Body of pancreas (tissue), 4 donors: ENCODE results near the gene CRHR2. TPM values are rescaled to one million over a fixed set of nuclear protein-coding genes. Genes with fewer than 3 reads are reported as not detected.

Experiments
- ATAC-seq: fragments of 150-250 bp; one replicate; pipeline ENCODE4 v1.9.1; 2016
- DNase-seq, 4 donors: peaks; one replicate each; pipeline ENCODE4 v3.0.0-alpha.2; 2019
- H3K27ac ChIP-seq, 4 donors: fragments of 200-600 bp; sonication (generic); 1 replicate in 3 of 4; 2 replicates in 1 of 4; pipeline versions ENCODE4 v1.5.1 to v1.6.1; 2016 to 2019; ENCODE audit warnings: mild to moderate bottlenecking in 1 of 4, mixed read lengths in 1 of 4, moderate library complexity in 1 of 4
- H3K27me3 ChIP-seq, 2 donors: fragments of 200-600 bp; sonication (generic); one replicate each; pipeline ENCODE4 v1.6.0; 2016; ENCODE audit warnings: mild to moderate bottlenecking in 1 of 2
- H3K36me3 ChIP-seq, 2 donors: fragments of 200-600 bp; sonication (generic); replicated peaks in 1 of 2; 2 replicates each; pipeline ENCODE4 v1.5.1; 2016; ENCODE audit warnings: low read depth in 2 of 2; ENCODE audit not compliant: insufficient read depth in 1 of 2
- H3K4me1 ChIP-seq: fragments of 200-600 bp; sonication (generic); one replicate; pipeline ENCODE4 v1.6.0; 2016
- H3K4me3 ChIP-seq, 2 donors: fragments of 200-600 bp; sonication (generic); 1 replicate in 1 of 2; 2 replicates in 1 of 2; pipeline ENCODE4 v1.5.1; 2016 to 2019
- H3K9me3 ChIP-seq, 3 donors: fragments of 200-600 bp; sonication (generic); 1 replicate in 2 of 3; 2 replicates in 1 of 3; pipeline ENCODE4 v1.5.1; 2016
- POLR2A ChIP-seq, 3 donors: fragments of 450-650 bp; IDR thresholded peaks; one replicate each; pipeline ENCODE4 v1.6.1; 2016; ENCODE audit warnings: antibody characterized with exemption in 3 of 3, mild to moderate bottlenecking in 2 of 3
- WGBS, 2 donors: methylation state at CpG; one replicate each; pipeline ENCODE4 v1.1.5; 2017; 5-methylcytosine and 5-hydroxymethylcytosine counted together
- intact Hi-C: fragments of 100-400 bp; cut with DNase I; formaldehyde crosslinking; loops from one replicate; pipeline ENCODE4 v1.15.1; 2023
- total RNA-seq, 2 donors: library from RNA; depleted of rRNA; stranded (reverse); fragments of >200 nt; gene quantifications; one replicate each; pipeline ENCODE4 v1.1.0, GENCODE V29; 2016
- TF ChIP-seq, protein P1 (sequence below), 7 experiments: fragments of 450-650 bp in 4 of 7; fragments of 200-600 bp in 3 of 7; sonication (generic) in 3 of 7; IDR thresholded peaks; one replicate each; pipeline ENCODE4 v1.5.1; 2016 to 2019; ENCODE audit warnings: antibody characterized with exemption in 7 of 7

The CRHR2 gene
- total RNA-seq, 2 donors from 2014 or later, result 0.33 to 4.7 TPM

DNA sequence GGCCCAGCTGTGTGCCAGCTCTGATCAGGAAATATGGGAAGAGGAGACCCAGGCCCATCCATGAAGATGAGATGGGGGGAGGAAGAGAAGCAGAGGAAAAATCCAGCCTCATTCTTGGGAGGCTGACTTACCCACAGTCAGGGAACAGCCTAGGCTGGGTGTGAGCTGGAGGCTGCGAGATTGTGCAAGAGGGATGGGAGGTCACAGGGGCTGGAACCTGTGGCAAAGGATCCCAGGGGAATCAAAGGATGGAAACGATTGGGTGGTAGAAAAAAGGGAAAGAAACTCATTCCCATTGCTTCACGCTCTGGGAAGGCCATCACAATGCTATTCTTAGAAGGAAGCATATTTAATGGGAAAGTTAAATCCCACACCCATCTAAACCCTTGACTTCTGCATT lies 26.7 kb upstream of the CRHR2 start:
- Histone ChIP-seq H3K9me3 (no peaks in the 10 kb centered on the region), H3K27ac (no peak overlapping the region), H3K36me3 (no peaks in the 10 kb centered on the region), H3K4me3 (no peak overlapping the region), H3K27me3 (no peaks in the 10 kb centered on the region), H3K4me1 (peaks cover 15% of the 10 kb centered on the region)
- peak; percentile 24 for ATAC-seq
- WGBS, 2 donors, result 86 to 89% methylated on average over 3 of the region's 3 CpGs
- intact Hi-C loops, result no loop called here
- DNase-seq, result peak in 1 of 4 donors; percentile 14
- TF ChIP-seq POLR2A (IDR thresholded peaks at IDR 0.05), result no peak
- TF ChIP-seq, protein P1, sequence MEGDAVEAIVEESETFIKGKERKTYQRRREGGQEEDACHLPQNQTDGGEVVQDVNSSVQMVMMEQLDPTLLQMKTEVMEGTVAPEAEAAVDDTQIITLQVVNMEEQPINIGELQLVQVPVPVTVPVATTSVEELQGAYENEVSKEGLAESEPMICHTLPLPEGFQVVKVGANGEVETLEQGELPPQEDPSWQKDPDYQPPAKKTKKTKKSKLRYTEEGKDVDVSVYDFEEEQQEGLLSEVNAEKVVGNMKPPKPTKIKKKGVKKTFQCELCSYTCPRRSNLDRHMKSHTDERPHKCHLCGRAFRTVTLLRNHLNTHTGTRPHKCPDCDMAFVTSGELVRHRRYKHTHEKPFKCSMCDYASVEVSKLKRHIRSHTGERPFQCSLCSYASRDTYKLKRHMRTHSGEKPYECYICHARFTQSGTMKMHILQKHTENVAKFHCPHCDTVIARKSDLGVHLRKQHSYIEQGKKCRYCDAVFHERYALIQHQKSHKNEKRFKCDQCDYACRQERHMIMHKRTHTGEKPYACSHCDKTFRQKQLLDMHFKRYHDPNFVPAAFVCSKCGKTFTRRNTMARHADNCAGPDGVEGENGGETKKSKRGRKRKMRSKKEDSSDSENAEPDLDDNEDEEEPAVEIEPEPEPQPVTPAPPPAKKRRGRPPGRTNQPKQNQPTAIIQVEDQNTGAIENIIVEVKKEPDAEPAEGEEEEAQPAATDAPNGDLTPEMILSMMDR (IDR thresholded peaks at IDR 0.05), result no peak

DNA sequence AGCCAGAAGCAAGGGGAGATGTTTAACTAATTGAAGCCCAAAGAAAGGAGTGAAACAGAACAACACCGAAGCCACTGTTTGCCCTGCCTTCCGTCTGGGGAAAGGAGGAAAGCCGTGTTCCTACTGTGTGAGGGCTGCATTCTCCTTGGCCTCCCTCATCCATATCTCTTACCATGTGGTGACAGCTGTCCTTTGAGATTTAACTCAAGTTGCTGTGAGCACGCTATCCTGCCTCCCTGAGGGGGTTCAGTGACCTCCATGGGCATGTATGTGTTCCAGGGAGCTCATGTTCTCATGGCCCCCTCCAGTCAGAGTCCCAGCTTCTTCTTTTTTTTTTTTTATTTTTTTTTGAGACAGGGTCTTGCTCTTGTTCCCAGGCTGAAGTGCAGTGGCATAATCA lies 26.2 kb upstream of the CRHR2 start:
- TF ChIP-seq, protein P1 (IDR thresholded peaks at IDR 0.05), result no peak
- TF ChIP-seq POLR2A (IDR thresholded peaks at IDR 0.05), result no peak
- DNase-seq, result no peak
- H3K27ac ChIP-seq, result no peak overlapping the region

DNA sequence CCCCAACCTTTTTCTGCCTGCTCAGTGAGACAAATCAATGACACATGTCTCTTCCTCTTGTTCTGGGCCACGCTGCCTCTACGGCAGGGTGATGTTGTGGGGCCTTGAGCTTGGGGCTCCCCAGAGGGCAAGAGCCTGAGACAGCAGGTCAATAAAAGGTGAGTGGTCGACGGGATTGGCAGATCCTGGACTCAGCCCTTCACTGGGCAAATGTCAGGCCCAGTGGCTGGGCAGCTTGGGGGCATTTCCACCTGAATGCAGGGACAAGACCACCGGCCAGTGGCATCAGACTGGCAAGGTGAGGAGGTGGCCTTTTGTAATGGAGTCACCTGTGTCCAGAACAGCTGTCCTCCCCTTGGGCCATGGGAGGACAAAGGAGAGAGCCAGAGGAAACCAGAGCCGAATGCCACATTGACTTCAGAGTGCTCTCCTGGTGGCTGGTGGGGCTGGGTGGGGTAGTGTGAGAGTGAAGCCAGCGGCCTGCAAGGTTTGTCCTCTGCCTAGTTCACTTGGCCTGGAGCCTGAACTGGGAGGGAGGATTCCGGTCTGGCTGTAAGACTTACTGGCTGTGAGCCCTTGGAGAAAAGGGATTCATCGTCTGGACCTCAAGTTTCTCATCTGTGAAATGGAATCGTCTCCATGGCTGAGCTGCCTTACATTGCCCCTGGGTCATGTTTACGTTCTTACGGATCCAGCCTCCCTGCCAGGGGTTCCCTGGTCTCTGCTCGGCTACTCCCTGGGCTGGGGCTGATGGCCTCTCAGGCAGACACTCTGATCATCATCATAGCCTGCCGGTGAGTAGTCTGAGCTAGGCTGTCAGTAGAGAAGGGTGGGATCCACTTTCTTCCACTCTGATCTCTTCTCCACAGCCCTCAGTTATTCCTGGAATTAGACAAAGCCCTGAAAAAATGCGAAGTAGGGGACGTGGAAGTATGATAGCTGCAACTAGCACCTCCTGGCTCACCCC lies 25.4 kb upstream of the CRHR2 start:
- TF ChIP-seq, protein P1 (IDR thresholded peaks at IDR 0.05), result no peak
- TF ChIP-seq POLR2A (IDR thresholded peaks at IDR 0.05), result no peak
- intact Hi-C loops, result no loop called here
- peak in 2 of 4 donors; percentile 22 to 66 for DNase-seq
- Histone ChIP-seq H3K27ac (no peak overlapping the region), H3K4me3 (no peak overlapping the region), H3K36me3 (no peaks in the 10 kb centered on the region), H3K4me1 (peaks cover 15% of the 10 kb centered on the region), H3K9me3 (no peaks in the 10 kb centered on the region), H3K27me3 (no peaks in the 10 kb centered on the region)
- no peak for ATAC-seq
- WGBS, 2 donors, result 77 to 79% methylated on average over 14 to 16 of the region's 16 CpGs

More for the DNA sequence above, 26.2 kb upstream of the CRHR2 start:
- Histone ChIP-seq H3K27me3 (no peaks in the 10 kb centered on the region), H3K36me3 (no peaks in the 10 kb centered on the region), H3K4me3 (no peak overlapping the region), H3K4me1 (peaks cover 15% of the 10 kb centered on the region), H3K9me3 (no peaks in the 10 kb centered on the region)
- WGBS, 2 donors, result 90 to 94% methylated on average over 4 of the region's 4 CpGs
- intact Hi-C loops, result no loop called here
- no peak for ATAC-seq

DNA sequence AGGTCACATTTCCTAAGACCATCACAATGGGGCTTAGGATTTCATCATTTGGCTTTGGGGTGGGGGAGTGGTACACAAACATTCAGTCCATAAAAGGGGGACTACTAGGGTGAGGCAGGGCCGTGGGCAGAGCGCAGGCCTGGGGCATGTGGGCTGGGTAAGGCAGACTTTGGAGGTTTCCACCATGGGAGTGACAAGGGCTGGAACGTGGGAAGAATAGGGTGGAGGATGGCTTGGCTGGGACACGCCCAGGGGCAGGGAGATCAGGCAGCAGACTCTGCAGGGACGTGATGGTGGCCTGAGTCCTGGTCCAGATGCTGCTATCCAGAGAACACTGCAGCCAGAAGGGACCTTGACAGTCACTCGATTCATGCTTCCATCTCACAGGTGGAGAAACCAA lies 24.7 kb upstream of the CRHR2 start:
- DNase-seq (no peak), ATAC-seq (no peak)
- intact Hi-C loops, result no loop called here
- Histone ChIP-seq H3K27me3 (no peaks in the 10 kb centered on the region), H3K36me3 (no peaks in the 10 kb centered on the region), H3K9me3 (no peaks in the 10 kb centered on the region), H3K4me3 (no peak overlapping the region), H3K27ac (no peak overlapping the region), H3K4me1 (peaks cover 15% of the 10 kb centered on the region)
- WGBS, 2 donors, result 85 to 92% methylated on average over 6 of the region's 6 CpGs
- TF ChIP-seq, protein P1 (IDR thresholded peaks at IDR 0.05), result no peak
- TF ChIP-seq POLR2A (IDR thresholded peaks at IDR 0.05), result no peak
